WTC11 (cell line): ENCODE measurements around the gene STUM. TPM values are rescaled to one million over a fixed set of nuclear protein-coding genes. Genes with fewer than 3 reads are reported as not detected.

ENCODE experiments used
- ATAC-seq: fragments of 200-7000 bp; cut with Tn5 transposase; 2 replicates; pipeline ENCODE4 v1.10.0; 2021; ENCODE audit warnings: mild to moderate bottlenecking, moderate library complexity
- CTCF ChIA-PET: fragments of 300-600 bp; sonication (Branson Sonifier 250); formaldehyde crosslinking; loops from one replicate; lab custom pipeline; 2021; ENCODE audit warnings: antibody characterized with exemption; lab: Charles Lee
- POLR2A ChIA-PET: fragments of 350-600 bp; sonication (Branson Sonifier 250); formaldehyde crosslinking; loops from one replicate; lab custom pipeline; 2021; ENCODE audit warnings: antibody characterized with exemption; lab: Charles Lee
- DNase-seq: peaks from one replicate; pipeline ENCODE4 v3.0.0; 2021; ENCODE audit warnings: low spot score
- H3K27ac Mint-ChIP-seq: 2 replicates; pipeline ENCODE4 v1.8.0; 2021; ENCODE audit warnings: mixed read lengths
- H3K27me3 Mint-ChIP-seq: 2 replicates; pipeline ENCODE4 v1.8.0; 2021; ENCODE audit warnings: low read depth, mild to moderate bottlenecking, moderate library complexity, mixed read lengths
- H3K36me3 Mint-ChIP-seq: 2 replicates; pipeline ENCODE4 v1.8.0; 2021; ENCODE audit warnings: mixed read lengths
- H3K4me1 Mint-ChIP-seq: 2 replicates; pipeline ENCODE4 v1.8.0; 2022; ENCODE audit warnings: mixed read lengths
- H3K4me3 Mint-ChIP-seq: 2 replicates; pipeline ENCODE4 v1.8.0; 2021; ENCODE audit warnings: mild to moderate bottlenecking, moderate library complexity, mixed read lengths
- H3K9me3 Mint-ChIP-seq: 2 replicates; pipeline ENCODE4 v1.8.0; 2021; ENCODE audit warnings: mixed read lengths
- ELF4 ChIP-seq: sonication (generic); formaldehyde crosslinking; IDR thresholded peaks from 2 replicates; pipeline ENCODE4 v1.8.1; 2022; ENCODE audit warnings: low read depth, mild to moderate bottlenecking, moderate library complexity, missing genetic modification reagents
- FOXP1 ChIP-seq: sonication (generic); formaldehyde crosslinking; IDR thresholded peaks from 2 replicates; pipeline ENCODE4 v1.8.0; 2022; ENCODE audit warnings: missing genetic modification reagents, mild to moderate bottlenecking, moderate library complexity, borderline replicate concordance
- GRHL2 ChIP-seq: fragments of 250-450 bp; sonication (Bioruptor Pico); IDR thresholded peaks from 2 replicates; pipeline ENCODE4 v1.8.0; 2022; ENCODE audit warnings: mild to moderate bottlenecking, moderate library complexity; ENCODE audit not compliant: insufficient replicate concordance, severe bottlenecking
- HMGA2 ChIP-seq: fragments of 250-450 bp; sonication (Bioruptor Pico); IDR thresholded peaks from 2 replicates; pipeline ENCODE4 v1.4.0; 2021; ENCODE audit warnings: mild to moderate bottlenecking, moderate library complexity
- NR1H2 ChIP-seq: sonication (generic); formaldehyde crosslinking; IDR thresholded peaks from 2 replicates; pipeline ENCODE4 v1.9.0; 2021; ENCODE audit warnings: mild to moderate bottlenecking, moderate library complexity, missing genetic modification reagents
- NR3C1 ChIP-seq: sonication (generic); formaldehyde crosslinking; conservative IDR thresholded peaks from 2 replicates; pipeline ENCODE4 v1.8.1; 2023; ENCODE audit warnings: low read depth, mild to moderate bottlenecking, missing genetic modification reagents
- SMAD3 ChIP-seq: sonication (generic); formaldehyde crosslinking; IDR thresholded peaks from 2 replicates; pipeline ENCODE4 v1.8.0; 2022; ENCODE audit warnings: missing genetic modification reagents, mild to moderate bottlenecking, borderline replicate concordance
- ZNF232 ChIP-seq: sonication (generic); formaldehyde crosslinking; IDR thresholded peaks from 2 replicates; pipeline ENCODE4 v1.8.0; 2022; ENCODE audit warnings: mild to moderate bottlenecking, missing genetic modification reagents
- total RNA-seq: library from RNA; stranded (reverse); gene quantifications from 3 replicates; pipeline ENCODE4 v1.2.3, GENCODE V29; 2021
- TF ChIP-seq, protein P1 (sequence below): sonication (generic); formaldehyde crosslinking; IDR thresholded peaks from 2 replicates; pipeline ENCODE4 v1.8.1; 2023; ENCODE audit warnings: mild to moderate bottlenecking, moderate library complexity, missing genetic modification reagents
- TF ChIP-seq, protein P2 (sequence below): sonication (generic); formaldehyde crosslinking; IDR thresholded peaks from 2 replicates; pipeline ENCODE4 v1.8.1; 2023; ENCODE audit warnings: mild to moderate bottlenecking, missing genetic modification reagents, moderate library complexity
- TF ChIP-seq, protein P3 (sequence below): sonication (generic); formaldehyde crosslinking; conservative IDR thresholded peaks from 2 replicates; pipeline ENCODE4 v1.8.1; 2023; ENCODE audit warnings: mild to moderate bottlenecking, low read depth, missing genetic modification reagents, moderate library complexity
- TF ChIP-seq, protein P4 (sequence below): sonication (generic); formaldehyde crosslinking; IDR thresholded peaks from 2 replicates; pipeline ENCODE4 v1.8.0; 2022; ENCODE audit warnings: mild to moderate bottlenecking, missing genetic modification reagents
- TF ChIP-seq, protein P5 (sequence below): fragments of 250-450 bp; sonication (Bioruptor Pico); IDR thresholded peaks from 2 replicates; pipeline ENCODE4 v1.9.0; 2021; ENCODE audit warnings: mild to moderate bottlenecking

The STUM gene
- total RNA-seq, 1 experiment from 2014 or later: 2.5 TPM

DNA sequence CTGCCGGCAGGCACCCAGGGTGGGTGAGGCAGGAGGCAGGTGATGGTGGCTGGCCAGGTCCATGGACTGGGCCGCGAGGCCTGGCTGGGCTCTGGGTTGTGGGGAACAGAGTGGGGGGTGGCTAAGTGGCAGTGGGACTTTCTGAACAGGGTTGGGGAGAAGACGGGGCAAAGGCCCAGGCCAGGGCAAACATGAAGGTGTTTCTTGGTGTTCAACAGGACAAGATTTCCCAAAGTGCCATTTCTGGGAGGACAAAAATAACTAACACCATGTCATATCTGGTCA is 26.8 kb downstream of the STUM start:
- H3K27me3 Mint-ChIP-seq: no peaks in the 10 kb centered on the region
- H3K36me3 Mint-ChIP-seq: no peaks in the 10 kb centered on the region
- CTCF ChIA-PET: interaction anchor here (1.3 kb wide), 1 partner anchor 51 kb away, joined by 3 read pairs; no protein-coding TSS in a partner anchor
- peaks cover 5% of the 10 kb centered on the region for H3K4me1 Mint-ChIP-seq
- no peaks in the 10 kb centered on the region for H3K9me3 Mint-ChIP-seq
- no peak overlapping the region for H3K27ac Mint-ChIP-seq
- POLR2A ChIA-PET: no interaction called here
- ATAC-seq (no peak), DNase-seq (no peak)
- H3K4me3 Mint-ChIP-seq: no peak overlapping the region
- TF ChIP-seq, protein P1, sequence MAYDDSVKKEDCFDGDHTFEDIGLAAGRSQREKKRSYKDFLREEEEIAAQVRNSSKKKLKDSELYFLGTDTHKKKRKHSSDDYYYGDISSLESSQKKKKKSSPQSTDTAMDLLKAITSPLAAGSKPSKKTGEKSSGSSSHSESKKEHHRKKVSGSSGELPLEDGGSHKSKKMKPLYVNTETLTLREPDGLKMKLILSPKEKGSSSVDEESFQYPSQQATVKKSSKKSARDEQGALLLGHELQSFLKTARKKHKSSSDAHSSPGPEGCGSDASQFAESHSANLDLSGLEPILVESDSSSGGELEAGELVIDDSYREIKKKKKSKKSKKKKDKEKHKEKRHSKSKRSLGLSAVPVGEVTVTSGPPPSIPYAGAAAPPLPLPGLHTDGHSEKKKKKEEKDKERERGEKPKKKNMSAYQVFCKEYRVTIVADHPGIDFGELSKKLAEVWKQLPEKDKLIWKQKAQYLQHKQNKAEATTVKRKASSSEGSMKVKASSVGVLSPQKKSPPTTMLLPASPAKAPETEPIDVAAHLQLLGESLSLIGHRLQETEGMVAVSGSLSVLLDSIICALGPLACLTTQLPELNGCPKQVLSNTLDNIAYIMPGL (CRISPR knock-in tag): no peak
- TF ChIP-seq NR1H2 (CRISPR knock-in tag): no peak

DNA sequence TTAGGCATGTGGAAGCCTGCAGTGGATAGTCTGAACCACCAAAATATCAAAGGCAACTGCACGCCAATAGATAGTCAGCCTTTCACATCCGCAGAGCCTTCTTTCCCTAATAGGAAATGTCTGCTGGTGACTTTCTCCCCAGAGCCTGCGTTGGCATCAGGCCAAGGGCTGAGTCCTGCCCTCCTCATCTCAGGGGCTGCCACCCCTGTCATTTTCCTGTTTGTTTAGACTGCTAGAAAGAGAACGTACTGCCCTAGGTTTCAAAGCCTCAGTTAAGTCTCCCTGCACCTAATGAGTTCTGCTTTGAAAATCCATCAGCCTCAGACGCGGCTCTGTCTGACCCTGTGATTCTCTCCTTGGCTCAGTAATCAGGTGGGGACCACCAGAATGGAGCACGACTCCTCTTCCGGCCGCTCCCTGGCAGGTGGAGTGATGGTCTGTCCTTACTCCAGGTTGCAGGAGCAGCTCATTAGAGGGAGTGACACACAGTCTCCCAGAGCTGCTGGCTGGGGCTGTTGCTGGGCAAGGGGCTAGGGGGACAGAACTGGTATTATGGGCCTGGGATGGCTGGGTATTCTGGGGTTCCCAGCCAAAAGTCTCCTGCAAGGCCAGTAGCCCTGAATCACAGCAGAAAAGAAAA is 27.3 kb downstream of the STUM start:
- TF ChIP-seq HMGA2 (CRISPR knock-in tag) (no peak), ZNF232 (CRISPR knock-in tag) (no peak), FOXP1 (no peak), ELF4 (CRISPR knock-in tag) (no peak), SMAD3 (CRISPR knock-in tag) (no peak), NR3C1 (CRISPR knock-in tag) (no peak), GRHL2 (CRISPR knock-in tag) (no peak)
- TF ChIP-seq, protein P2, sequence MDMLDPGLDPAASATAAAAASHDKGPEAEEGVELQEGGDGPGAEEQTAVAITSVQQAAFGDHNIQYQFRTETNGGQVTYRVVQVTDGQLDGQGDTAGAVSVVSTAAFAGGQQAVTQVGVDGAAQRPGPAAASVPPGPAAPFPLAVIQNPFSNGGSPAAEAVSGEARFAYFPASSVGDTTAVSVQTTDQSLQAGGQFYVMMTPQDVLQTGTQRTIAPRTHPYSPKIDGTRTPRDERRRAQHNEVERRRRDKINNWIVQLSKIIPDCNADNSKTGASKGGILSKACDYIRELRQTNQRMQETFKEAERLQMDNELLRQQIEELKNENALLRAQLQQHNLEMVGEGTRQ (CRISPR knock-in tag): no peak
- TF ChIP-seq, protein P3, sequence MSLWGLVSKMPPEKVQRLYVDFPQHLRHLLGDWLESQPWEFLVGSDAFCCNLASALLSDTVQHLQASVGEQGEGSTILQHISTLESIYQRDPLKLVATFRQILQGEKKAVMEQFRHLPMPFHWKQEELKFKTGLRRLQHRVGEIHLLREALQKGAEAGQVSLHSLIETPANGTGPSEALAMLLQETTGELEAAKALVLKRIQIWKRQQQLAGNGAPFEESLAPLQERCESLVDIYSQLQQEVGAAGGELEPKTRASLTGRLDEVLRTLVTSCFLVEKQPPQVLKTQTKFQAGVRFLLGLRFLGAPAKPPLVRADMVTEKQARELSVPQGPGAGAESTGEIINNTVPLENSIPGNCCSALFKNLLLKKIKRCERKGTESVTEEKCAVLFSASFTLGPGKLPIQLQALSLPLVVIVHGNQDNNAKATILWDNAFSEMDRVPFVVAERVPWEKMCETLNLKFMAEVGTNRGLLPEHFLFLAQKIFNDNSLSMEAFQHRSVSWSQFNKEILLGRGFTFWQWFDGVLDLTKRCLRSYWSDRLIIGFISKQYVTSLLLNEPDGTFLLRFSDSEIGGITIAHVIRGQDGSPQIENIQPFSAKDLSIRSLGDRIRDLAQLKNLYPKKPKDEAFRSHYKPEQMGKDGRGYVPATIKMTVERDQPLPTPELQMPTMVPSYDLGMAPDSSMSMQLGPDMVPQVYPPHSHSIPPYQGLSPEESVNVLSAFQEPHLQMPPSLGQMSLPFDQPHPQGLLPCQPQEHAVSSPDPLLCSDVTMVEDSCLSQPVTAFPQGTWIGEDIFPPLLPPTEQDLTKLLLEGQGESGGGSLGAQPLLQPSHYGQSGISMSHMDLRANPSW: no peak
- TF ChIP-seq, protein P4, sequence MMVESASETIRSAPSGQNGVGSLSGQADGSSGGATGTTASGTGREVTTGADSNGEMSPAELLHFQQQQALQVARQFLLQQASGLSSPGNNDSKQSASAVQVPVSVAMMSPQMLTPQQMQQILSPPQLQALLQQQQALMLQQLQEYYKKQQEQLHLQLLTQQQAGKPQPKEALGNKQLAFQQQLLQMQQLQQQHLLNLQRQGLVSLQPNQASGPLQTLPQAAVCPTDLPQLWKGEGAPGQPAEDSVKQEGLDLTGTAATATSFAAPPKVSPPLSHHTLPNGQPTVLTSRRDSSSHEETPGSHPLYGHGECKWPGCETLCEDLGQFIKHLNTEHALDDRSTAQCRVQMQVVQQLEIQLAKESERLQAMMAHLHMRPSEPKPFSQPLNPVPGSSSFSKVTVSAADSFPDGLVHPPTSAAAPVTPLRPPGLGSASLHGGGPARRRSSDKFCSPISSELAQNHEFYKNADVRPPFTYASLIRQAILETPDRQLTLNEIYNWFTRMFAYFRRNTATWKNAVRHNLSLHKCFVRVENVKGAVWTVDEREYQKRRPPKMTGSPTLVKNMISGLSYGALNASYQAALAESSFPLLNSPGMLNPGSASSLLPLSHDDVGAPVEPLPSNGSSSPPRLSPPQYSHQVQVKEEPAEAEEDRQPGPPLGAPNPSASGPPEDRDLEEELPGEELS (CRISPR knock-in tag): no peak
- TF ChIP-seq, protein P5, sequence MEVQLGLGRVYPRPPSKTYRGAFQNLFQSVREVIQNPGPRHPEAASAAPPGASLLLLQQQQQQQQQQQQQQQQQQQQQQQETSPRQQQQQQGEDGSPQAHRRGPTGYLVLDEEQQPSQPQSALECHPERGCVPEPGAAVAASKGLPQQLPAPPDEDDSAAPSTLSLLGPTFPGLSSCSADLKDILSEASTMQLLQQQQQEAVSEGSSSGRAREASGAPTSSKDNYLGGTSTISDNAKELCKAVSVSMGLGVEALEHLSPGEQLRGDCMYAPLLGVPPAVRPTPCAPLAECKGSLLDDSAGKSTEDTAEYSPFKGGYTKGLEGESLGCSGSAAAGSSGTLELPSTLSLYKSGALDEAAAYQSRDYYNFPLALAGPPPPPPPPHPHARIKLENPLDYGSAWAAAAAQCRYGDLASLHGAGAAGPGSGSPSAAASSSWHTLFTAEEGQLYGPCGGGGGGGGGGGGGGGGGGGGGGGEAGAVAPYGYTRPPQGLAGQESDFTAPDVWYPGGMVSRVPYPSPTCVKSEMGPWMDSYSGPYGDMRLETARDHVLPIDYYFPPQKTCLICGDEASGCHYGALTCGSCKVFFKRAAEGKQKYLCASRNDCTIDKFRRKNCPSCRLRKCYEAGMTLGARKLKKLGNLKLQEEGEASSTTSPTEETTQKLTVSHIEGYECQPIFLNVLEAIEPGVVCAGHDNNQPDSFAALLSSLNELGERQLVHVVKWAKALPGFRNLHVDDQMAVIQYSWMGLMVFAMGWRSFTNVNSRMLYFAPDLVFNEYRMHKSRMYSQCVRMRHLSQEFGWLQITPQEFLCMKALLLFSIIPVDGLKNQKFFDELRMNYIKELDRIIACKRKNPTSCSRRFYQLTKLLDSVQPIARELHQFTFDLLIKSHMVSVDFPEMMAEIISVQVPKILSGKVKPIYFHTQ: no peak
- TF ChIP-seq, all 79 proteins: peak for 0
- ChIA-PET POLR2A (no interaction called here), CTCF (interaction anchor here (1.3 to 1.6 kb wide), 2 partner anchors 50 to 118 kb away, joined by 3 to 6 read pairs; no protein-coding TSS in a partner anchor)
- Mint-ChIP-seq H3K4me3 (no peak overlapping the region), H3K27me3 (no peaks in the 10 kb centered on the region), H3K36me3 (no peaks in the 10 kb centered on the region), H3K27ac (no peak overlapping the region), H3K9me3 (peaks cover 1% of the 10 kb centered on the region; the same call in 1 of the 2 replicates), H3K4me1 (peaks cover 5% of the 10 kb centered on the region)
- ATAC-seq (no peak), DNase-seq (no peak)
